HG03103 (cell line): Measurements from ENCODE around the gene UBL5.

Source experiments
- ATAC-seq: cut with Tn5 transposase; IDR thresholded peaks from one replicate; pipeline ENCODE4 v1.9.1; 2021; ENCODE audit warnings: low read depth; ENCODE audit not compliant: unreplicated experiment

UBL5 gene

DNA sequence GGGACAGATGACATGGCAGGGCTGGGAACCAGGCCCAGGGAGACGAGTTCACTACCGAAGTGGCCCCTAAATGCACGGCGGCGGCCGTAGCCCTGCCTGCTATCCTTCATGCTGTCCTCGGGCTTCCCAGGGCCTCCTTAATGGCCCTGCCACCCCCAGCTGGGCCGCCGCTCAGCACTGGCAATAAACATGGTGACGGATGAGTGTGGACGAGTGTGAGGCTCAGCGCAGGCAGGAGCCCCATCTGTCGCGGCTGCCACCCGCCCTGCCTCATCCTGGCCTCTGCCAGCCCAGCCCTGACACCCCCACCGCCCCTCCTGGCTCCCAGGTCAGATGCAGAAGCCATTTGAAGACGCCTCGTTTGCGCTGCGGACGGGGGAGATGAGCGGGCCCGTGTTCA, 21.0 kb downstream of the UBL5 start:
- ATAC-seq = no peak

GRCh38 chr19:9849791-9850190, 22.1 kb downstream of the UBL5 start:
- no peak for ATAC-seq

DNA sequence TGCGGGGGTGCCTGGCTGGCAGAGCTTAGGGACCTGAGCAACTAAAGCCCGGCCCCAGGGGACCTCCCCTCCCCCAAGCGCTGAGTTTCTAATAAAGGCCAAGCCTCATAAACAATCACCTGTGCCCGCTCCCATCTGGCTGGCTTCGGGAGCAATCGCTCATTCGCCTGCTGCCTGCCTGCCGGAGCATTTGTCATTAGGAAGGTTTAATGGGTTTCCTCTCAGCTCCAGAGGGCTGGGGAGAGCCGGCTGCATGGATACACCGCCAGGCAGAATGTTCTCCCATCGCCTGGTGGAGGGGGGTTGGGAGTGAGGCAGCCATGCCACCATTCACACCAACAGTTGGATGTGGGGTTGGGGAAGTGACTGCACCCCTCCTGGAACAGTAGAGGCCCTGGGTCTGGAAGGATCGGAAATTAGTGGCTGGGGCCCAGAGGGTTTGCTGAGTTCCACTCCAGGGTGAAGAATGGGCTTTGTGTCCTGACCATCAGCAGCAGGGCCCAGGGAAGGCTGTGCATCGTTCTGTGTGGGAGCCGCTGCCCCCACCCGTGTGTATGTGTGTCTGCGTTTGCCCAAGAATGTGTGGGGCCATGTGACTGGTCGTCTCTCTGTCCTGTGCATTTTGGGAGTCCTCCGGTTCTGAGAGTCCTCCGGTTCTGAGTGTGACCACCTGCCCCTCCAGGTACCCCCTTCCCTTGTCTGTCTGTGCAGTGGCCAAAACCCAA, 22.7 kb downstream of the UBL5 start:
- no peak for ATAC-seq

- ATAC-seq = no peak
Measured at GRCh38 chr19:9854282-9854846, 26.6 kb downstream of the UBL5 start.

DNA sequence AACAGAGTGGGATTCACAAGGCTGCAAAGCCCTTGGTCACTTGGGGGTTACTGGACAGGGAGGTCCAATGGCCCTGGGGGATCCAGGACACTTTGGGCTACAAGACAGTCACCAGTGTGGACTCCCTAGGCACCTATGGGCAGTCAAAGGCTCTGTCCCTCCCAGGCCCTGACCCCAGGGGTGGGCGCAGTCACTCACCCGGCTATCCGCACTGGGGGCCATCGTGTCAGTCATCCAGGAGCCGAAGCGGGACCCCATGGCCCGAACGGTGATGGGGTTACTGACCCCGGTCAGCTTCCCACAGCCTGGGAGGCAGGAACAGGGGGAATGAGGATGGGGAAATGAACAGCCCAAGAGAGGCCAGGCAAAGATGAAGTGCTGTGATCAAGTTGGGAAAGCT, 28.9 kb downstream of the UBL5 start:
- no peak for ATAC-seq

DNA sequence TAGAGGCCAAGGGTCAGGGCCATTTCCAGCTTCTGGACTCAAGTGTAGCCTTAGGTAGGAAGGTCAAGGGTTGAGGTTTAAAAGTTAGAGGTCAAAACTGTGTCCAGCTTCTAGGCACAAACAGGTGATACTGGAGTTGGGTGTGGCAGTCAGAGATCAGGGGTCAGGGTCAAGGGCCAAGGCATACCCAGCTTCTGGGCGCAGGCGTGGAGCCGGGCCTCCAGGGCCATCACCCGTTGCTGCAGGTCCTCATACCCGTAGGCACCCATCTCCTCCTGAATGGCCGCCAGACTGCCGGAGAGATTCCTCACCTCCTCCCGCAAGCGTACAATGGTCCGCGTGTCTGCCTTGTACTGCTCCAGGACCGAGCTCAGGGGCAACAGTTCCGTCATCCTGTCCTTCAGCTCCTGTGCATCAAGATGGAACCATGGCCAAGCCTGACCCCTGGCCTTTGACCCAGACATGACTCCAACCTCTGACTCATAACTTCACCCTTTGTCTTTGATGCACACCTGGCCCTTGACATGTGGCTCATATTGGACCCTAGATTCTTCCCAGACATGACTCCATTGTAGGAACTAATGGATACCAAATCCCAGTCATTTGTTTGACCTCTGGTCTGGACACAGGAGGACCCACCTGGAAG, 29.5 kb downstream of the UBL5 start:
- ATAC-seq = no peak

DNA sequence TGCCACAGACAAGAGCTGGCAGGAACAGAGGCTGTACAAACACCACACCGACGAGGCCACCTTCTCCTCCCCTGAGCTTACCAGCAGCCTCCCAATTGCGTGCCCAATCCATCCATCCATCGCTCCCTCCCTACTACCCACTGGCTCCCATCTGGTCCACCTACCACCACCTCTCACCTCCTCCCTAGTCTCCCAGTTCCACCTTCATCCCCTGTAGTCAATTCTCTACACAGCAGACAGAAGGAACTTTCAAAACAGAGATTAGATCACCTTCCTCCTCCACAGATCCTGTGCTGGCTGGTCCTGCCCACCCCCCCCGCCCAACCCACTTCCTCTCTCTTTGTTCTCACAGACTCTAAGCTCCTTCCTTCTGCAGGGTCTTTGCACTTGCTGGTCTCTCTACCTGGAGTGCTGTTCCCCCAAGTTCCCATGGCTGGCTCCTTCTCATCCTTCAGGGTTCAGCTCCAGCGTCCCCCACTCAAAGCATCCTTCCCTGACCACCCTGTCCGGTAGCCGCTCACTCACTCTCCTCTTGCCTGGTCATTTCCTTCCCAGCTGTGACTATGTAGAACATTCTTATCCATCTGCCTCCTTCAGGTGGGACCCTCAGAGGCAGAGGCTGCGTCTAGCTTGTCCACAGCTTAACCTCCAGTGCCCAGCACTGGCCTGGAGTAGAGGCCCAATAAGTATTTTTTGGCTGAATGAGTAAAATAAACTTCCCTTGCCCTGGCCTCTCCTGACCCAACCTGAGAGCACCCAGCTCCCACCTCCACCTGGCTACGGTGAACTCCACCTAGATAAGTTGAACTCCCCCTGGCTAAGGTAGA, 30.4 kb downstream of the UBL5 start:
- no peak for ATAC-seq

DNA sequence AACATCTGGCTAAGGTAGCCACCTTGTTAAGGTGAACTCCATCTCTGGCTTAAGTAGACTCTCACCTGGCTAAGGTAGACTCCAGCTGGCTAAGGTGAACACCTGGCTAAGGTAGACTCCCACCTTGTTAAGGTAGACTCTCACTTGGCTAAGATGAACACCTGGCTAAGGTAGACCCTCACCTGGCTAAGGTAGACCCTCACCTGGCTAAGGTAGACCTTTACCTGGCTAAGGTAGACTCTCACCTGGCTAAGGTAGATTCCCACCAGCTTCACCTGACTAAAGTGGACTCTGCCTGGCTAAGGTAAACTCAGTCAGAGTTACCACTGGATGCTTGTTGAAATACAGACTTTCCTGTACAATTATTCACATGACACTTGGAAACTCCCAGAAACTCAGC, 31.0 kb downstream of the UBL5 start:
- ATAC-seq = no peak

GRCh38 chr19:9860407-9860806, 32.7 kb downstream of the UBL5 start:
- ATAC-seq = no peak

DNA sequence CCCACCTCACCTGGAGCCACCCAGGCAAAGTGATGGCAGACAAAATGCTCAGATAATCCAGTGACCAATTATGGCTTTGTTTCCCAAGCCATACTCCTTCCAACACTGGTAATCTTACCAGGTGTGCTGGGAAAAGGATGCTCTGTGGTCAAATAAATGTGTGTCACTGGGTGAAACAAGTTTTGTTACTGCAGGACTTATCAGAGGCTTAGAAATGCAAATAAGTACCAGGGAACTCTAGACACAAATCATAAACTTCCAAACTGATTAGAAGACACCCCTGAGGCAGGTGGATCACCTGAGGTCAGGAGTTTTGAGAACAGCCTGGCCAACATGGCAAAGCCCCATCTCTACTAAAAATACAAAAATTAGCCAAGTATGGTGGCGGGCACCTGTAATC, 33.8 kb downstream of the UBL5 start:
- no peak for ATAC-seq

GRCh38 chr19:9862938-9863337, 35.2 kb downstream of the UBL5 start:
- ATAC-seq = no peak

- ATAC-seq = no peak
Measured at GRCh38 chr19:9863759-9864158, 36.0 kb downstream of the UBL5 start.

DNA sequence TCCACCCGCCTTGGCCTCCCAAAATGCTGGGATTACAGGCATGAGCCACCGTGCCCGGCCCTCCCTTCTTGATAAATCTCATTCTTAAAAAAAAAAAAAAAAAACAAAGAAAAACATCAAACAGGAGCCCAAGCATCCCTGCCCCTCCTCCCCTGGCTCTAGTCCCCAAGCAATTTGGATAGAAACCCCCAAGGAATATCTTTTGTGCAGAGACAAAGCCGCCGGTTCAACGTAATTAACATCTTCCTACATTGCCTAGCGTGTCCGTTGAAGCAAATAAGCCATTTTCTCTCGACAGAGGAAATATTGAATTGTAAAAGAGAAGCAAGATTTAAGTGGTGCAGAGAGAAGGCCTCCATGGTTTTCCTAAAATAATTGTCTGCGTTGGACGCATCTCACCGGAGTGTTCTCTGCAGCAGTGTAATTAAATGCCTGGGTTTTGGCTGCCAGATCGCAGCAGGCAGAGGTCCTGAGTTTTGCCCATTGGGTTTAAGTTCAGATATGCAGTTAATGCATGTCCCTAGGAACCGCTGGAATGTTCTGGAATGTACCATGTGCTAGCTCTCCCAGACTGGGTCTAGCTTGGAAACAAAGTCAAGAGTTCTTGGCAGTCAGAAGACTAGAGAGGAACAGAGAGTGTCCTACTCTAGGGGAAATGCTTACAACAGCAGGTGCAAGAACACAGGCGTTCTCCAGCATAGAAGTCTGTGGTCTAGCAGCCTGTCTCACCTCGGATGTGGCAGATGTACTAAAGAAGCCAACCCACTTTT, 38.2 kb downstream of the UBL5 start:
- no peak for ATAC-seq

GRCh38 chr19:9868983-9869617, 41.4 kb downstream of the UBL5 start:
- ATAC-seq = no peak

DNA sequence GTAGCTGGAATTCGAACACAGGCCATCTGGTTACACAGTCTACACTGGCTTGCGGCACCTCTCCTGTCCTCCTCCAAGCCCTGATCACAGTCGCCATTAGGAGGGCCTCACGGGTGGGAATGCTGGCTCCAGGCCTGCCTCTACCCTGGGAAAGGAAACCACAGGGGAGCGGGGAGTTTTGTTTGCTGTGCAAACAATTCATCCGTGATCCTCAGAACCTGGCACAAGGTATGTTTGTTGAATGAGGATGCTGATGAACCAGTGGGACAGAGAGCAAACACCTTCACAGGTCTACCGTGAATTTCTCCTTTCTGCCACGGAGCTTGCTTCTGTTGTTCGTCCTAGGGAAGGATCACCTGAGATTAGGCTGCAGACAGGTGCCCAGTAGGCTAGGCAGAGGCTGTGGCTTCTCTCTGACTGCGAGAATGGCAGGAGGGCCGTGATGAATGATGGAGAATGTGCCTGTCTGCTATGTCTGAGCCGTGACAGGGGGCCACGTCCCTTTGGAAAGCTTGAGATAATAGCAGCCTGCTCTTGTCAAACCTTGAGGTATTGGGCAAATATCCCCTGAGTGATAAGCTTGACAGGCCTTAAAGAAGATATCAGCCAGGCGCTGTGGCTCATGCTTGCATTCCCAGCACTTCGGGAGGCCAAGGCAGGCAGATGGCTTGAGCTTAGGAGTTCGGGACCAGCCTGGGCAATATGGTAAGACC, 44.1 kb downstream of the UBL5 start:
- ATAC-seq = no peak

DNA sequence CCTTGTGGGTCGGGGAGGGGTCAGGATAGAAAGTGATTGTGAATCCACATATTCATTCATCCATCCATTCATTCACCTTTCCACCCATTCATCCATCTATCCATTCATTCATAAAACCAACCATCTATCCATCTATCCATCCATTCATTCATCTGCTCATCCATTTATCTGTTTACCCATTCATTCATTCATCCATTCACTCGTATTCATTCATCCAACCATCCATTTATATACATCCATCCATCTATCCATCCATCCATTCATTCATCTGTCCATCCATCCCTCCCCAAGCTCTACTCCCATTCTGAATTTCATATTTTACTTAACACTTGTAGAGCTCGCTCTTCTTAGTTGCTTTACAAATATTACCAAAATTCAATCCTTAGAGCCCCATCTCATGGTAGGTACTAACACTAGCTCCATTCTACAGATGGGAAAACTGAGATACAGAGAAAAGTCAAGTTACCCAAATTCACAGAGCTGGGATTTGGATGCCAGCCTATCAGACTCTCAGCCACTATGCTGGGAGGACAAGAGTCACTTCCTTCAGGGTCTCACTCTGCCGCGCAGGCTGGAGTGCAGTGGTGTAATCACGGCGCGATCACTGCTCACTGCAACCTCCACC, 45.0 kb downstream of the UBL5 start:
- no peak for ATAC-seq

DNA sequence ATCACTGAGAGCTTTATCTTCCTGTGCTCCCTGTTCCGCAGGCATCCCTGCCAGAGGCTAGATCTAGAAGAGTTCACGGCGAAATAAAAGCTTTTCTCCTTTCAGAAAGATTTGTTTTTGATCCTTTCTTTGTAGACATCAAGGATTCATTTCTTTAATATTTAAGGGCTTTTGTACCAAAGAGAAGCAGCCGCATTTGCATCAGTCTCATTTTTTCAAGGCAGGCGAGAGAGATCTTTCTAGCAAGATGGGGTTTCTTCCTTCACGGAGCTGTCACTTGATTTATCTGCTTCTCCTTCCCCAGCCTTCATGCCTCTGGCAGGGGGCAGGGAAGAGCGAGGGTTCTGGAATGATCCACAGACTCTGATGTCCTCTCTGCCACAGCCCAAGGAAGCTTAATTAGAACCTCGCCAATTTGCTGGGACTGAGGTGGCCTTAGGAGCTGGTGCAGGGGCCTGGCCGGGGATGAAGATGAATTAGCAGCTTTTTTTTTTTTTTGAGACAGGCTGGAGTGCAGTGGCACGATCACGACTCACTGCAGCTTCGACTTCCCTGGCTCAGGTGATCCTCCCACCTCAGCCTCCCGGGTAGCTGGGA, 47.4 kb downstream of the UBL5 start:
- ATAC-seq = no peak

- ATAC-seq = no peak
Measured at GRCh38 chr19:9875796-9876195, 48.1 kb downstream of the UBL5 start.
